IMR-90 (cell line): ENCODE measurements around the gene VPS54.

ENCODE experiments used
- CTCF ChIP-seq: conservative IDR thresholded peaks from 2 replicates; pipeline ENCODE4 v1.5.1; 2012; ENCODE audit warnings: mild to moderate bottlenecking, low read depth, low read length, improper control_type of control experiment
- ELK1 ChIP-seq: fragments of 150-350 bp; IDR thresholded peaks from 2 replicates; pipeline ENCODE4 v1.6.1; 2016; ENCODE audit warnings: low read depth, mild to moderate bottlenecking, low read length, moderate library complexity, borderline replicate concordance
- MAZ ChIP-seq: IDR thresholded peaks from 2 replicates; pipeline ENCODE4 v1.6.1; 2012; ENCODE audit warnings: low read depth, mild to moderate bottlenecking, low read length, improper control_type of control experiment, moderate library complexity, borderline replicate concordance
- POLR2A ChIP-seq: IDR thresholded peaks from 2 replicates; pipeline ENCODE4 v1.6.1; 2012; ENCODE audit warnings: mild to moderate bottlenecking, low read depth, low read length
- RCOR1 ChIP-seq: IDR thresholded peaks from 2 replicates; pipeline ENCODE4 v1.6.1; 2012; ENCODE audit warnings: mild to moderate bottlenecking, low read length, improper control_type of control experiment; ENCODE audit not compliant: insufficient replicate concordance

GRCh38 chr2:63853527-63854310 is 165.5 kb downstream of the VPS54 start:
- TF ChIP-seq POLR2A (no peak), CTCF (no peak), RCOR1 (no peak), MAZ (no peak), ELK1 (no peak)
